HepG2 (cell line): ENCODE data around the gene OXLD1. TPM values are rescaled to one million over a fixed set of nuclear protein-coding genes. Genes with fewer than 3 reads are reported as not detected.

ENCODE experiments used
- GMEB1 ChIP-seq: sonication (generic); formaldehyde crosslinking; IDR thresholded peaks from 2 replicates; pipeline ENCODE4 v1.5.1; 2020; ENCODE audit warnings: missing genetic modification reagents, mild to moderate bottlenecking, borderline replicate concordance
- HNRNPLL ChIP-seq: fragments of 200-400 bp; formaldehyde crosslinking; IDR thresholded peaks from 2 replicates; pipeline ENCODE4 v1.6.1; 2017; ENCODE audit warnings: mild to moderate bottlenecking, low read depth, low read length; ENCODE audit not compliant: poor library complexity, severe bottlenecking
- JARID2 ChIP-seq: sonication (generic); formaldehyde crosslinking; IDR thresholded peaks from 2 replicates; pipeline ENCODE4 v1.8.1; 2023; ENCODE audit warnings: missing genetic modification reagents, inconsistent platforms; ENCODE audit not compliant: insufficient replicate concordance
- NFAT5 ChIP-seq: sonication (generic); formaldehyde crosslinking; IDR thresholded peaks from 2 replicates; pipeline ENCODE4 v1.4.0; 2020; ENCODE audit warnings: missing genetic modification reagents
- PRPF4 ChIP-seq: fragments of 200-400 bp; formaldehyde crosslinking; IDR thresholded peaks from 2 replicates; pipeline ENCODE4 v1.6.1; 2016; ENCODE audit warnings: low read length, low read depth; ENCODE audit not compliant: poor library complexity, severe bottlenecking
- RFXANK ChIP-seq: IDR thresholded peaks from 2 replicates; pipeline ENCODE4 v1.6.1; 2016
- SOX13 ChIP-seq, 3 experiments: fragments of 450-650 bp in 1 of 3; sonication (generic) in 1 of 3; formaldehyde crosslinking in 1 of 3; IDR thresholded peaks in 2 of 3; conservative IDR thresholded peaks in 1 of 3; 2 replicates each; pipeline versions ENCODE4 v1.5.0 to v1.6.1; 2016 to 2020; ENCODE audit warnings: antibody characterized with exemption in 1 of 3, mild to moderate bottlenecking in 1 of 3, missing compliant biosample characterization in 1 of 3, missing genetic modification reagents in 1 of 3, moderate library complexity in 1 of 3
- SOX5 ChIP-seq: IDR thresholded peaks from 2 replicates; pipeline ENCODE4 v1.6.1; 2016; ENCODE audit warnings: borderline replicate concordance
- ZBTB42 ChIP-seq: sonication (generic); formaldehyde crosslinking; IDR thresholded peaks from 2 replicates; pipeline ENCODE4 v1.5.0; 2020; ENCODE audit warnings: mild to moderate bottlenecking, missing genetic modification reagents
- ZNF451 ChIP-seq: sonication (generic); formaldehyde crosslinking; IDR thresholded peaks from 2 replicates; pipeline ENCODE4 v1.5.0; 2020; ENCODE audit warnings: mild to moderate bottlenecking, missing genetic modification reagents
- ZNF713 ChIP-seq: sonication (generic); formaldehyde crosslinking; IDR thresholded peaks from 2 replicates; pipeline ENCODE4 v1.4.0; 2020; ENCODE audit warnings: mild to moderate bottlenecking, missing genetic modification reagents
- ZNF790 ChIP-seq: sonication (generic); formaldehyde crosslinking; IDR thresholded peaks from 2 replicates; pipeline ENCODE4 v1.8.0; 2022; ENCODE audit warnings: missing genetic modification reagents, mild to moderate bottlenecking, borderline replicate concordance
- ZXDC ChIP-seq: sonication (generic); formaldehyde crosslinking; IDR thresholded peaks from 2 replicates; pipeline ENCODE4 v1.5.0; 2020; ENCODE audit warnings: mild to moderate bottlenecking, missing genetic modification reagents
- polyA plus RNA-seq, 8 experiments: library from polyadenylated mRNA; depleted of rRNA in 3 of 8; stranded (reverse) in 7 of 8; unstranded in 1 of 8; fragments of >200 nt; fragmentation: Illumina TruSeq in 4 of 8; extraction: Trizol in 4 of 8; gene quantifications; 2 replicates each; pipeline versions ENCODE4 v1.2.1 to v1.2.3, GENCODE V29; 2011 to 2016; ENCODE audit warnings: low read depth in 4 of 8, missing spikeins in 1 of 8, mixed read lengths in 1 of 8; ENCODE audit not compliant: insufficient read depth in 1 of 8
- total RNA-seq, 5 experiments: library from RNA; depleted of rRNA; stranded (reverse); fragments of >200 nt; fragmentation: Illumina TruSeq; extraction: Trizol; gene quantifications; 2 replicates each; pipeline ENCODE4 v1.2.3, GENCODE V29; 2016; ENCODE audit warnings: low read depth in 1 of 5
- TF ChIP-seq, protein P1 (sequence below): sonication (generic); formaldehyde crosslinking; IDR thresholded peaks from 2 replicates; pipeline ENCODE4 v1.4.0; 2020; ENCODE audit warnings: missing genetic modification reagents, mild to moderate bottlenecking, borderline replicate concordance

OXLD1 gene
- total and polyA plus RNA-seq, 2 of the 13 experiments (the other 11 are each of a cell fraction or from before 2014, with no cell fraction given) = 27.1 to 37.5 TPM

GRCh38 chr17:81636505-81637288 lies 29.7 kb downstream of the OXLD1 start, which contains the start of the genes NPLOC4 and TSPAN10 (continued):
- TF ChIP-seq ZXDC (CRISPR knock-in tag) = 0 out of 2 replicates have a peak, but pooled peaks have one; percentile 59
- TF ChIP-seq PRPF4 = no peak
- TF ChIP-seq ZNF713 (CRISPR knock-in tag) = no peak; the same call in 1 of the 2 replicates
- peak; percentile 80; the same call in 1 of the 2 replicates for TF ChIP-seq RFXANK (CRISPR knock-in tag)
- TF ChIP-seq HNRNPLL = peak; percentile 79
- TF ChIP-seq SOX13 (IDR thresholded peaks at IDR 0.05) = no peak
- TF ChIP-seq SOX13 (CRISPR knock-in tag; conservative IDR thresholded peaks at IDR 0.05 in 1 of 2, IDR thresholded peaks at IDR 0.05 in 1 of 2) = peak in 1 of 2 experiments; percentile 70; a peak in 1 of 4 replicates
- peak; percentile 87; the same call in 1 of the 2 replicates for TF ChIP-seq ZNF451 (CRISPR knock-in tag)
- TF ChIP-seq NFAT5 (CRISPR knock-in tag) = no peak
- TF ChIP-seq ZBTB42 (CRISPR knock-in tag) = no peak
- peak; percentile 97 for TF ChIP-seq GMEB1 (CRISPR knock-in tag)
- TF ChIP-seq ZNF790 (CRISPR knock-in tag) = no peak
- no peak for TF ChIP-seq JARID2 (CRISPR knock-in tag)
- TF ChIP-seq, protein P1, sequence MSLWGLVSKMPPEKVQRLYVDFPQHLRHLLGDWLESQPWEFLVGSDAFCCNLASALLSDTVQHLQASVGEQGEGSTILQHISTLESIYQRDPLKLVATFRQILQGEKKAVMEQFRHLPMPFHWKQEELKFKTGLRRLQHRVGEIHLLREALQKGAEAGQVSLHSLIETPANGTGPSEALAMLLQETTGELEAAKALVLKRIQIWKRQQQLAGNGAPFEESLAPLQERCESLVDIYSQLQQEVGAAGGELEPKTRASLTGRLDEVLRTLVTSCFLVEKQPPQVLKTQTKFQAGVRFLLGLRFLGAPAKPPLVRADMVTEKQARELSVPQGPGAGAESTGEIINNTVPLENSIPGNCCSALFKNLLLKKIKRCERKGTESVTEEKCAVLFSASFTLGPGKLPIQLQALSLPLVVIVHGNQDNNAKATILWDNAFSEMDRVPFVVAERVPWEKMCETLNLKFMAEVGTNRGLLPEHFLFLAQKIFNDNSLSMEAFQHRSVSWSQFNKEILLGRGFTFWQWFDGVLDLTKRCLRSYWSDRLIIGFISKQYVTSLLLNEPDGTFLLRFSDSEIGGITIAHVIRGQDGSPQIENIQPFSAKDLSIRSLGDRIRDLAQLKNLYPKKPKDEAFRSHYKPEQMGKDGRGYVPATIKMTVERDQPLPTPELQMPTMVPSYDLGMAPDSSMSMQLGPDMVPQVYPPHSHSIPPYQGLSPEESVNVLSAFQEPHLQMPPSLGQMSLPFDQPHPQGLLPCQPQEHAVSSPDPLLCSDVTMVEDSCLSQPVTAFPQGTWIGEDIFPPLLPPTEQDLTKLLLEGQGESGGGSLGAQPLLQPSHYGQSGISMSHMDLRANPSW (CRISPR knock-in tag) = no peak
- TF ChIP-seq SOX5 = peak; percentile 59
